CD14-positive monocyte (primary cell): Measurements from ENCODE around the gene TMEM45A. TPM values are rescaled to one million over a fixed set of nuclear protein-coding genes. Genes with fewer than 3 reads are reported as not detected.

Source experiments
- DNase-seq, 3 donors: peaks; one replicate each; pipeline ENCODE4 v3.0.0-alpha.2; 2011 to 2022
- H2AFZ ChIP-seq: 2 replicates; pipeline ENCODE4 v1.6.0; 2012; ENCODE audit warnings: mild to moderate bottlenecking, low read depth, low read length, inconsistent platforms; ENCODE audit not compliant: insufficient read depth, poor library complexity, severe bottlenecking
- H3K27ac ChIP-seq, 2 donors: 1 replicate in 1 of 2; 2 replicates in 1 of 2; pipeline ENCODE4 v1.5.1; 2012 to 2013; ENCODE audit warnings: low read length in 2 of 2, control low read depth in 1 of 2, inconsistent platforms in 1 of 2, low read depth in 1 of 2, mild to moderate bottlenecking in 1 of 2
- H3K27me3 ChIP-seq, 2 donors: one replicate each; pipeline versions ENCODE4 v1.6.0 to v1.6.1; 2011 to 2013; ENCODE audit warnings: low read length in 2 of 2; ENCODE audit not compliant: control insufficient read depth in 2 of 2, insufficient read depth in 2 of 2
- H3K36me3 ChIP-seq, 2 donors: replicated peaks in 1 of 2; 1 replicate in 1 of 2; 2 replicates in 1 of 2; pipeline versions ENCODE4 v1.5.1 to v1.6.1; 2012 to 2013; ENCODE audit warnings: low read length in 2 of 2, control low read depth in 1 of 2, inconsistent platforms in 1 of 2, mild to moderate bottlenecking in 1 of 2; ENCODE audit not compliant: insufficient read depth in 2 of 2, control insufficient read depth in 1 of 2
- H3K4me1 ChIP-seq, 2 donors: 1 replicate in 1 of 2; 2 replicates in 1 of 2; pipeline versions ENCODE4 v1.5.1 to v1.6.1; 2012 to 2013; ENCODE audit warnings: low read length in 2 of 2, control low read depth in 1 of 2, inconsistent platforms in 1 of 2, mild to moderate bottlenecking in 1 of 2, moderate library complexity in 1 of 2; ENCODE audit not compliant: insufficient read depth in 2 of 2, control insufficient read depth in 1 of 2
- H3K4me2 ChIP-seq: replicated peaks from 2 replicates; pipeline ENCODE3; 2012; ENCODE audit warnings: low read length, moderate library complexity, mild to moderate bottlenecking; ENCODE audit not compliant: poor library complexity, severe bottlenecking; ENCODE audit errors: extremely low read depth
- H3K4me3 ChIP-seq, 3 experiments: fragments of 200-600 bp in 1 of 3; sonication (generic) in 1 of 3; replicated peaks in 1 of 3; 1 replicate in 2 of 3; 2 replicates in 1 of 3; pipeline ENCODE4 v1.5.1; 2011 to 2013; ENCODE audit warnings: low read length in 3 of 3, mild to moderate bottlenecking in 3 of 3, control low read depth in 2 of 3, low read depth in 2 of 3, inconsistent platforms in 1 of 3, moderate library complexity in 1 of 3
- H3K79me2 ChIP-seq: 2 replicates; pipeline ENCODE4 v1.6.0; 2012; ENCODE audit warnings: mild to moderate bottlenecking, control low read depth, inconsistent platforms, low read length, moderate library complexity; ENCODE audit not compliant: insufficient read depth
- H3K9ac ChIP-seq: 2 replicates; pipeline ENCODE4 v1.6.0; 2017; ENCODE audit warnings: low read length, mild to moderate bottlenecking; ENCODE audit not compliant: insufficient read depth, poor library complexity, severe bottlenecking
- H3K9me3 ChIP-seq, 2 donors: replicated peaks in 1 of 2; 1 replicate in 1 of 2; 2 replicates in 1 of 2; pipeline versions ENCODE4 v1.5.1 to v1.6.1; 2012 to 2013; ENCODE audit warnings: low read length in 2 of 2, control low read depth in 1 of 2; ENCODE audit not compliant: control insufficient read depth in 1 of 2, insufficient read depth in 1 of 2
- H4K20me1 ChIP-seq: 2 replicates; pipeline ENCODE4 v1.6.0; 2012; ENCODE audit warnings: mild to moderate bottlenecking, low read length, control low read depth, moderate library complexity; ENCODE audit not compliant: insufficient read depth
- H3K27ac Mint-ChIP-seq, 7 donors: one replicate each; pipeline ENCODE4 v1.8.0; 2020; ENCODE audit warnings: mild to moderate bottlenecking in 7 of 7, mixed read lengths in 7 of 7, moderate library complexity in 6 of 7, inconsistent platforms in 2 of 7
- H3K27me3 Mint-ChIP-seq, 3 donors: one replicate each; pipeline ENCODE4 v1.8.0; 2021 to 2022; ENCODE audit warnings: low read depth in 3 of 3, mild to moderate bottlenecking in 3 of 3, mixed read lengths in 3 of 3, moderate library complexity in 3 of 3, inconsistent platforms in 1 of 3
- H3K36me3 Mint-ChIP-seq, 2 donors: one replicate each; pipeline ENCODE4 v1.8.0; 2020; ENCODE audit warnings: mixed read lengths in 2 of 2, inconsistent platforms in 1 of 2, mild to moderate bottlenecking in 1 of 2
- H3K4me1 Mint-ChIP-seq: one replicate; pipeline ENCODE4 v1.8.0; 2020; ENCODE audit warnings: mild to moderate bottlenecking, mixed read lengths
- H3K4me3 Mint-ChIP-seq, 2 donors: one replicate each; pipeline ENCODE4 v1.8.0; 2020; ENCODE audit warnings: mild to moderate bottlenecking in 2 of 2, mixed read lengths in 2 of 2, moderate library complexity in 1 of 2
- H3K9me3 Mint-ChIP-seq, 7 donors: one replicate each; pipeline ENCODE4 v1.8.0; 2020 to 2022; ENCODE audit warnings: mixed read lengths in 7 of 7, mild to moderate bottlenecking in 6 of 7, moderate library complexity in 6 of 7, inconsistent platforms in 2 of 7
- CTCF ChIP-seq: fragments of 200-600 bp; IDR thresholded peaks from one replicate; pipeline ENCODE4 v1.8.0; 2022; ENCODE audit warnings: antibody characterized with exemption, mild to moderate bottlenecking
- WGBS: methylation state at CpG from one replicate; pipeline ENCODE4 v1.1.5; 2013; ENCODE audit warnings: missing lambda C conversion rate; ENCODE audit not compliant: insufficient coverage; 5-methylcytosine and 5-hydroxymethylcytosine counted together
- intact Hi-C, 2 donors: fragments of 100-400 bp; cut with micrococcal nuclease; formaldehyde crosslinking; loops; one replicate each; pipeline versions ENCODE4 v1.15.0 to v1.15.1; 2023
- polyA plus RNA-seq, 3 donors: library from polyadenylated mRNA; depleted of rRNA in 1 of 3; unstranded in 2 of 3; stranded (reverse) in 1 of 3; fragments of 300-500 nt in 2 of 3; fragments of >200 nt in 1 of 3; fragmentation: Illumina TruSeq in 2 of 3; gene quantifications; 1 replicate in 2 of 3; 2 replicates in 1 of 3; pipeline ENCODE4 v1.2.3, GENCODE V29; 2012 to 2021

Gene TMEM45A
- polyA plus RNA-seq, 3 donors, result 0.03 to 1.5 (median 0.97) TPM

GRCh38 chr3:100448079-100448478 lies 44.3 kb upstream of the TMEM45A start:
- intact Hi-C loops, result no loop called here
- no peak for TF ChIP-seq CTCF
- WGBS, result no CpG with 5 or more reads among the region's 1 CpG

DNA sequence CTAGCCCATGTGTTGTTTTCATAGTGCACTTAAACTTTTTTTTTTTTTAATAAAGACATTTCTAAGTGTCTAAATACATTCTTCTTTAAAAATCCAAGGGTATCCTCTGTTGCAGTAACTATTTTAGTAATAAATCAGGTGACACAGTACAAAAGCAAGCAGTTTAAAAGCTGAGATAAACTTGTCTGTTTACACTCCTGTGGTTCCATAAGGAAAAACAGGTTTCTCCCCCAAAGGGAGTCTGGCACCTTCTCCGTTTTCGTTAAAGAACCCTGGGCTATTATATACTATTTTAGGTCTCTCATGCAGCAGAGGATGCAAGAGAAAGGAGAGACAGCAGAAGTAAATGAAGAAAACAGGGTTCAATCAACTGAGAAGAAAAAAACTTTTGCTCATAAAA lies 43.2 kb upstream of the TMEM45A start:
- no peaks in the 10 kb centered on the region for H3K79me2 ChIP-seq
- Mint-ChIP-seq H3K4me3 (no peak overlapping the region), H3K36me3 (no peaks in the 10 kb centered on the region), H3K27ac (no peak overlapping the region), H3K9me3 (peaks cover 1 to 15% (median 6%) of the 10 kb centered on the region in 7 donors), H3K4me1 (no peaks in the 10 kb centered on the region), H3K27me3 (peaks cover 0 to 4% (median 0%) of the 10 kb centered on the region in 3 donors)
- no peak overlapping the region for H3K27ac ChIP-seq
- intact Hi-C loops, result no loop called here
- no peak overlapping the region for H3K9ac ChIP-seq
- no peak for TF ChIP-seq CTCF
- H3K9me3 ChIP-seq, result no peaks in the 10 kb centered on the region
- no peaks in the 10 kb centered on the region for H3K27me3 ChIP-seq
- no peaks in the 10 kb centered on the region for H4K20me1 ChIP-seq
- WGBS, result no CpG with 5 or more reads among the region's 2 CpGs
- H3K4me3 ChIP-seq, result no peak overlapping the region
- H3K4me1 ChIP-seq, result no peaks in the 10 kb centered on the region
- H3K36me3 ChIP-seq, result no peaks in the 10 kb centered on the region
- H3K4me2 ChIP-seq, result no peak overlapping the region
- no peak overlapping the region for H2AFZ ChIP-seq
- DNase-seq, result no peak

More at GRCh38 chr3:100448079-100448478, 44.3 kb upstream of the TMEM45A start:
- Histone ChIP-seq H3K79me2 (no peaks in the 10 kb centered on the region), H4K20me1 (no peaks in the 10 kb centered on the region), H3K9me3 (no peaks in the 10 kb centered on the region), H3K27me3 (no peaks in the 10 kb centered on the region), H3K9ac (no peak overlapping the region), H3K27ac (no peak overlapping the region), H3K4me3 (no peak overlapping the region), H2AFZ (no peak overlapping the region), H3K4me1 (no peaks in the 10 kb centered on the region), H3K4me2 (no peak overlapping the region), H3K36me3 (no peaks in the 10 kb centered on the region)
- Mint-ChIP-seq H3K4me3 (no peak overlapping the region), H3K36me3 (no peaks in the 10 kb centered on the region), H3K27ac (no peak overlapping the region), H3K9me3 (peaks cover 1 to 15% (median 9%) of the 10 kb centered on the region in 7 donors), H3K4me1 (no peaks in the 10 kb centered on the region), H3K27me3 (peaks cover 0 to 4% (median 0%) of the 10 kb centered on the region in 3 donors)
- DNase-seq, result no peak
